Measurements from ENCODE around the gene PLA2G2D. TPM values are rescaled to one million over a fixed set of nuclear protein-coding genes. Genes with fewer than 3 reads are reported as not detected.

The PLA2G2D gene
- total and polyA plus RNA-seq, 2 experiments from 2014 or later = not detected

GRCh38 chr1:20164694-20165202 lies 45.4 kb upstream of the PLA2G2D start:
- Histone ChIP-seq H3K36me3 (ENCODE audit: insufficient read depth) (no peaks in the 10 kb centered on the region), H3K4me1 (ENCODE audit: insufficient read depth) (peaks cover 3% of the 10 kb centered on the region; the same call in 1 of the 2 replicates), H3K27me3 (ENCODE audit: insufficient read depth) (no peaks in the 10 kb centered on the region), H3K4me2 (no peak overlapping the region), H4K20me1 (replicated peaks; ENCODE audit: insufficient read depth) (no peaks in the 10 kb centered on the region), H3K4me3 (no peak overlapping the region), H3F3A (replicated peaks; ENCODE audit: low read depth) (no peaks in the 10 kb centered on the region), H3K9me2 (ENCODE audit: insufficient read depth) (no peaks in the 10 kb centered on the region), H3K27ac (ENCODE audit: low read depth) (no peak overlapping the region), H3K79me2 (replicated peaks; ENCODE audit: insufficient read depth) (no peaks in the 10 kb centered on the region), H2AFZ (no peak overlapping the region)
- Mint-ChIP-seq H3K27ac (no peak overlapping the region), H3K4me1 (peaks cover 16% of the 10 kb centered on the region), H3K9me3 (peaks cover 45% of the 10 kb centered on the region), H3K36me3 (ENCODE audit: low read depth) (peaks cover 26% of the 10 kb centered on the region), H3K27me3 (ENCODE audit: insufficient read depth, low read depth, poor library complexity) (peaks cover 10% of the 10 kb centered on the region), H3K4me3 (no peak overlapping the region)
- peak; percentile 45; the same call in 2 of the 3 replicates for ATAC-seq
- TF ChIP-seq CTCF (conservative IDR thresholded peaks at IDR 0.05; ENCODE audit: low read depth in 2 of 2) (peak in 1 of 2 experiments; percentile 38; a peak in 1 of 4 replicates), CREB1 (CRISPR knock-in tag; IDR thresholded peaks at IDR 0.05; ENCODE audit: low read depth) (no peak)
- DNase-seq (ENCODE audit: low spot score) = no peak

DNA sequence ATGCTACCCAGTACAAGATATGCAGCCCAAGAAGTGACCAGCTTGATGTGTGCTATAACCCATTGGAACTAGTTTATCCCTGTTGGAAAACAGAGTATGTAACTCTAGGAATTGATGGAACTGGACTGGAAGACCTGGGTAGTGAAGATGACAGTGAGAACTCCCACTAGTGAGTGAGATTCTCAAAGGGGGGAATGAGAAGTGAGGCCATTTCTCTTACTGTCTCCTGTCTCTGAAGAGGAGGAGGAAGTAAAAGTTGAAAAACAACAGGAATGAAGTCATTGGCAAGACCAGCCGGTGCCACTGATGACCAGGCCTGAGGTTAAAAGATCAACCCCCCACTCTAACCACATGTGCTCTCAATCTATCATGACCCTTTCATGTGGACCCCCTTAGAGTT lies 40.7 kb upstream of the PLA2G2D start:
- DNase-seq (ENCODE audit: low spot score) (no peak), ATAC-seq (no peak)
- no peak overlapping the region for H3K27ac Mint-ChIP-seq
- Histone ChIP-seq H3K4me1 (ENCODE audit: insufficient read depth) (no peaks in the 10 kb centered on the region), H3K36me3 (ENCODE audit: insufficient read depth) (no peaks in the 10 kb centered on the region), H3K27me3 (ENCODE audit: insufficient read depth) (no peaks in the 10 kb centered on the region), H3F3A (replicated peaks; ENCODE audit: low read depth) (no peaks in the 10 kb centered on the region), H2AFZ (no peak overlapping the region), H4K20me1 (replicated peaks; ENCODE audit: insufficient read depth) (no peaks in the 10 kb centered on the region), H3K4me2 (no peak overlapping the region), H3K4me3 (no peak overlapping the region), H3K79me2 (replicated peaks; ENCODE audit: insufficient read depth) (no peaks in the 10 kb centered on the region), H3K9me2 (ENCODE audit: insufficient read depth) (no peaks in the 10 kb centered on the region), H3K27ac (ENCODE audit: low read depth) (no peak overlapping the region)
- no peak overlapping the region for H3K4me3 Mint-ChIP-seq
- peaks cover 55% of the 10 kb centered on the region for H3K9me3 Mint-ChIP-seq
- H3K36me3 Mint-ChIP-seq (ENCODE audit: low read depth) = peaks cover 22% of the 10 kb centered on the region
- H3K4me1 Mint-ChIP-seq = peaks cover 4% of the 10 kb centered on the region; the same call in 2 of the 3 replicates
- H3K27me3 Mint-ChIP-seq (ENCODE audit: insufficient read depth, low read depth, poor library complexity) = peaks cover 8% of the 10 kb centered on the region
- TF ChIP-seq JUNB (IDR thresholded peaks at IDR 0.05; ENCODE audit: unreplicated experiment) (no peak), POLR2AphosphoS5 (IDR thresholded peaks at IDR 0.05; ENCODE audit: low read depth) (no peak), CTCF (conservative IDR thresholded peaks at IDR 0.05; ENCODE audit: low read depth in 2 of 2) (no peak), EZH2phosphoT487 (IDR thresholded peaks at IDR 0.05; ENCODE audit: unreplicated experiment) (no peak), ZNF462 (CRISPR knock-in tag; IDR thresholded peaks at IDR 0.05) (no peak)
- TF ChIP-seq, protein P1, sequence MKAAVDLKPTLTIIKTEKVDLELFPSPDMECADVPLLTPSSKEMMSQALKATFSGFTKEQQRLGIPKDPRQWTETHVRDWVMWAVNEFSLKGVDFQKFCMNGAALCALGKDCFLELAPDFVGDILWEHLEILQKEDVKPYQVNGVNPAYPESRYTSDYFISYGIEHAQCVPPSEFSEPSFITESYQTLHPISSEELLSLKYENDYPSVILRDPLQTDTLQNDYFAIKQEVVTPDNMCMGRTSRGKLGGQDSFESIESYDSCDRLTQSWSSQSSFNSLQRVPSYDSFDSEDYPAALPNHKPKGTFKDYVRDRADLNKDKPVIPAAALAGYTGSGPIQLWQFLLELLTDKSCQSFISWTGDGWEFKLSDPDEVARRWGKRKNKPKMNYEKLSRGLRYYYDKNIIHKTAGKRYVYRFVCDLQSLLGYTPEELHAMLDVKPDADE (IDR thresholded peaks at IDR 0.05) = no peak

All from GM23338 (cell line).